GM12872 (cell line): Measurements from ENCODE around the gene ACOX3.

Experiments used
- TF ChIP-seq, protein P1 (sequence below): IDR thresholded peaks from 3 replicates; pipeline ENCODE4 v1.5.1; 2011; ENCODE audit warnings: low read depth, mild to moderate bottlenecking, low read length, moderate library complexity; ENCODE audit not compliant: insufficient read depth

The ACOX3 gene

DNA sequence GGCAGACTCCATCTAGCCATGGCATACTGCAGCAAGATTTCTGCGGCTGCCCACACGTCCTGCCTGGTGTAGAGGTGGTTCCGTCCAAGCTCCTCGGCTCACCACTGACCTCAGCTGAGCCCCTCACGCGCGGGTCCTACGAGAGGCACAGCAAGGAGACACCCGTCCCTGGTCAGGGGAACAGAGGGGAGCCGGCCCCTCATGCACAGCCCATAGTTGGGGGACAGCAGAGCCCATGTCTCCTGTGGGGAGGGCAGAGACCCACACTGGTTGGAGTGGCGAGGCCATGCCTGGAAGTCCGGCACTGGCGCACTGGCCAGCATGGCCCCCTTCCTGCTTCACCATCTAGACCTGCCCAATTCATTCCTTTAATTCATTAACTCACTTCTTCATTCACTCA is 90.2 kb downstream of the ACOX3 start:
- TF ChIP-seq, protein P1, sequence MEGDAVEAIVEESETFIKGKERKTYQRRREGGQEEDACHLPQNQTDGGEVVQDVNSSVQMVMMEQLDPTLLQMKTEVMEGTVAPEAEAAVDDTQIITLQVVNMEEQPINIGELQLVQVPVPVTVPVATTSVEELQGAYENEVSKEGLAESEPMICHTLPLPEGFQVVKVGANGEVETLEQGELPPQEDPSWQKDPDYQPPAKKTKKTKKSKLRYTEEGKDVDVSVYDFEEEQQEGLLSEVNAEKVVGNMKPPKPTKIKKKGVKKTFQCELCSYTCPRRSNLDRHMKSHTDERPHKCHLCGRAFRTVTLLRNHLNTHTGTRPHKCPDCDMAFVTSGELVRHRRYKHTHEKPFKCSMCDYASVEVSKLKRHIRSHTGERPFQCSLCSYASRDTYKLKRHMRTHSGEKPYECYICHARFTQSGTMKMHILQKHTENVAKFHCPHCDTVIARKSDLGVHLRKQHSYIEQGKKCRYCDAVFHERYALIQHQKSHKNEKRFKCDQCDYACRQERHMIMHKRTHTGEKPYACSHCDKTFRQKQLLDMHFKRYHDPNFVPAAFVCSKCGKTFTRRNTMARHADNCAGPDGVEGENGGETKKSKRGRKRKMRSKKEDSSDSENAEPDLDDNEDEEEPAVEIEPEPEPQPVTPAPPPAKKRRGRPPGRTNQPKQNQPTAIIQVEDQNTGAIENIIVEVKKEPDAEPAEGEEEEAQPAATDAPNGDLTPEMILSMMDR: no peak

DNA sequence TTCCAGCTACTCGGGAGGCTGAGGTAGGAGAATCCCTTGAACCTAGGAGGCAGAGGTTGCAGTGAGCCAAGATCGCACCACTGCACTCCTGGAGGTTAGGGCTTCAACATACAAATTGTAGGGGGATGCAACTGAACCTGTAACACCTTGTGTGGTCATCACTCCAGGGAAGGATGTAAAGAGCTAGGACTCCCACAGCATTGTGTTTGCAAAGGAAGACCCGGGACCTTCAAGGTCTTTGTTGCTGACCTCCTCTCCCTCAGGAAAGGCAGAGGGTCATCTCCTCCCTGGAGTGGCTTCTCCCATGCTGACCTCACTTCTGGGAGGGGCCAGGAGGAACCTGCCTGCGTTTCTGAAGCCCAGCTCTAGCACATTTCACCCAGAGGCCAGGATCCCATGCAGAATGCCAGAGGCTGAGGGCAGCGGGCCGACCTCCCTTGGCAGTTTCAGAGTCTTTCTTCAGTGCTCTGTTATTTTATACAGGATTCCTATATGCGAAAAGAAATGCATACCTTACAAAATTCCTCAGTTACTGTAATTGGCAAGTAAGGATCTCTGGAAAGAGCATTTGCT is 90.8 kb downstream of the ACOX3 start:
- TF ChIP-seq, protein P1: no peak

DNA sequence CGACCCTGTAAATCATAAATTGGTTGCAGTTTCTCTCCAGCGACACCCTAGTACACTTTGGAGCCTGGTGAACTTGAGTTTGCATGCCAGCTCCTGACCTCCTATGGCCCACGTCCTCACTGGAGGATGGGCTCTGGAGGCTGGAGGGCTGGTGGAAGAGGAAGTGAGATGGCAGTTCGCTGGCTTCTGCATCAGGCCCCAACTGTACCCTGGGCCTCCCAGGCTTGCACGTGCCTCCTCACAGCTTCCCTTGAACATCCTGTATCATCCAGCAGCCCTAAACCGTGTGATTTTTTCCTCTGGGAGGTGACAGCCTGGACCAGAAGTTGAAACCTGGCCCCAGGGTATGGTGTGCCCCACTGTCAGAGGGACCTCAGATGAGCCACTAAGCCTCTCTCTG is 92.5 kb downstream of the ACOX3 start:
- TF ChIP-seq, protein P1: no peak

DNA sequence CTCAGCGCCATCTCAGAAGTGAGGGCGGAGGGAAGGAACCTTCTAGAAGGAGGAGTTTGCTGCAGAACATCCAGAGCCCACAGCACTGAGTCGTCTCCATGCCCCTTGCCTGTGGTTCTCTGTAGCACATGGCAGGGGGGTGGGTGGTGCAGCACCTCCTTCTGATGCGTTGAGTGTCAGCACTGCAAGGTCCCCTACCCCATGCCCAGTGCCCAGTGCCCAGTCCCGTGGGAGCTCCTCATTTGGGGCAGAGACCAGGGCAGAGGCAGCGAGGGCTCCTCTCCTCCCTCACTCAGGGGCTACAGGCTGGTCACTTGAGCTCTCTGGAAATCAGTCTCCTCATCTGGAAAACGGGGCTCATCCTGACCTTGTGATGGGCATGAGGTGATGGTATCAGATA is 92.9 kb downstream of the ACOX3 start:
- TF ChIP-seq, protein P1: no peak

DNA sequence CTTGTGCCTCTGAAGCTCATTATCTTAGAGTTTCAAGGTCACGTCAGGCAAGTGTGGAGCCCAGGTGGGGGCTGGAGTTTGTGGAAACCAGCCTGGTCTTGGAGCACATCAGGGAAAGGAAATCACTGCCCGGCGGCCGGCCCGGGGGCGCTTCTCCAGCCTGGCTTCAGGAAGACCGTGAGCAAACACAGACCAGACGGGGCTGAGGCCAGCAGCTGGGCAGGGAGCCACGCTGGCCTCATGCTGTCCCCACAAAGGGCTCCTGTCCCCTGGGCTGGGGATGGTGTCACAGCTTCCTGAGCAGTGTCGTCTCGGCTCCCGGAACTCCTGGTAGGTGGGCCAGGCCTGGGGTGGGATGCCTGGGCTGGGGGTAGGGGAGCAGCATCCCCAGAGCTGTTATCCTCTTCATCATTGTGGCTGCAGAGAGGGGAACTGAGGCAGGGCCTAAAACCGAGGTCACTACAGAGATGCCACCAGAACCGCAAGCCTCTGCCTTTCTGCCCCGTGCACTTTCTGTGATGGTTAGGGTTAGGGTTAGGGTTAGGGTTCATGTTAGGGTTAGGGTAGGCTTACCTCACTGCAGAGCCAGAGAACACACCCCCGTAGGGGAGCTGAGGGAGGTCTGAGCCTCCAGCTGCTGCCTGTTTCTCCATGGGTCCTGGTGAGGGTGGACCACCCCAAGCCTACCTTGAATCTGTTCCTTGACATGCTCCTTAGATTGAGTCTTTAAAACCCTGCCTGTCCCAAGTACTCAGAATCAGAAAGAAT is 93.5 kb downstream of the ACOX3 start:
- TF ChIP-seq, protein P1: no peak

GRCh38 chr4:8345946-8346814 is 94.3 kb downstream of the ACOX3 start:
- TF ChIP-seq, protein P1: no peak
